Kidney capillary endothelial cell (primary cell): ENCODE measurements around the gene CARS1.
A peak's percentile ranks its signal among the peaks of the same experiment; 100 is the strongest.

Experiments
- DNase-seq: peaks from one replicate; pipeline ENCODE4 v3.0.0-alpha.2; 2018; ENCODE audit warnings: low spot score

Gene CARS1

GRCh38 chr11:3037040-3037944 lies 19.9 kb downstream of the CARS1 start:
- DNase-seq: peak; percentile 76

- DNase-seq: no peak
Observed at GRCh38 chr11:3036419-3036818, 20.8 kb downstream of the CARS1 start.

GRCh38 chr11:3035333-3035732 lies 21.9 kb downstream of the CARS1 start:
- no peak for DNase-seq

- DNase-seq: no peak
Observed at GRCh38 chr11:3030289-3031070, 26.7 kb downstream of the CARS1 start.

DNA sequence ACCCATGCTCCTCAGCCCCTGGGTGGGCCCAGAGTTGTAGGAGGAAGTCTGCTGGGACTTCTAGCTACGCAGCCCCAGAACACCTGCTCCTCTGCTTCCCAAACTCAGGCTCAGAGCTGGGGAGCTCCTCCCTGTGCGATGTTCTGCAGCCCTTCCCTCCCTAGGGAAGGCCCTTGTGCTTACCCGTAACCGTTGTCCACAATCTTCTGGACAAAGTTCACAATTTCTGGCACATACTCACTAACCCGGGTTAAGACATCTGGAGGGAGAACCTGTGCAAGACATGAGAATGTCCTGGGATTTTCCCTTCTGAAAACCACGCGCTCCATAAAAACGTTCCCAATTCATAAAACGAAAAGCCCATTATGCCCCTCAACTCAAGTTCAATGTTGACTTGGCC lies 28.4 kb downstream of the CARS1 start:
- DNase-seq: no peak

GRCh38 chr11:3026803-3027202 lies 30.4 kb downstream of the CARS1 start:
- no peak for DNase-seq

DNA sequence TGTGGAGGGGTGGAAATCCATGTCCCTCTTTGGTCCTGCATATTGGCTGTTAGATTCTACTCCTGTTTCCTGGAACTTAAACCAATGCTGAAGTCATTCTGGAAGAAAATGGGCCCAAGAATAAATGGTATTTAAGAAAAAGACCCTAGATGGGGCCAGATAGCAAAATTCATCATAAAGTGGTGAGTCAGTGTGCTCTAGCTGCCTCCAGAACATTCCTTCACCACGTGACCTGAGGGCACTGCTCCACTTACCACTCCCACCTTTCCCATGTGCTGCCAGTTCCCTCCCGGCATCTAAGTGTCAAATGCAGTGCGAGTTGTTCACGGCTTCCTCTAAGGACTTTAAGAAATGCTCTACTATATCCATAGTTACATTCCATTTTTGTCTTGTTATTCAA lies 34.2 kb downstream of the CARS1 start:
- no peak for DNase-seq

GRCh38 chr11:3022300-3022967 lies 34.8 kb downstream of the CARS1 start:
- no peak for DNase-seq

GRCh38 chr11:3021125-3021524 lies 36.1 kb downstream of the CARS1 start:
- no peak for DNase-seq

- DNase-seq: no peak
Observed at GRCh38 chr11:3020011-3020410, 37.2 kb downstream of the CARS1 start.

GRCh38 chr11:3018596-3018995 lies 38.6 kb downstream of the CARS1 start:
- no peak for DNase-seq

- no peak for DNase-seq
Observed at GRCh38 chr11:3016861-3017260, 40.4 kb downstream of the CARS1 start.

- no peak for DNase-seq
Observed at GRCh38 chr11:3015796-3016195, 41.4 kb downstream of the CARS1 start.

DNA sequence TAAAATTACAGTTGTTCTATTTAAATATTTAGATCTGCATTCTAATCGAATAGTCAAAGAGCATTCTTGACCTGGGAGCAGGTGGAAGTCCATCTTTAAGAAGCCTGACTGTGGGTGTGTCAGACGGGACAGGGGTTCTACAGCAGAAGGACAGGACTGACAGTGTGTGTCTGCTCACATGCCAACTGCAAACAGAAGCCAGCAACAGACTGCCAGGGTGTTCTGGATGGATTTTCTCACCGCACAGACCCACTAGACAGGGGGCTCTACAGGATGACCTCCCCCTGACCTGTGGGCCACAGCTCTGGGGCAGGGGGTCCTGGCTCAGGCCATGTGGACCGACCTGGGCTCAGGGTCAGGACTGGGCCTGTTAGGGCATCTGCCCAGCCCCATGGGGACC lies 42.3 kb downstream of the CARS1 start:
- DNase-seq: no peak

GRCh38 chr11:3014057-3014938 lies 42.9 kb downstream of the CARS1 start:
- no peak for DNase-seq

DNA sequence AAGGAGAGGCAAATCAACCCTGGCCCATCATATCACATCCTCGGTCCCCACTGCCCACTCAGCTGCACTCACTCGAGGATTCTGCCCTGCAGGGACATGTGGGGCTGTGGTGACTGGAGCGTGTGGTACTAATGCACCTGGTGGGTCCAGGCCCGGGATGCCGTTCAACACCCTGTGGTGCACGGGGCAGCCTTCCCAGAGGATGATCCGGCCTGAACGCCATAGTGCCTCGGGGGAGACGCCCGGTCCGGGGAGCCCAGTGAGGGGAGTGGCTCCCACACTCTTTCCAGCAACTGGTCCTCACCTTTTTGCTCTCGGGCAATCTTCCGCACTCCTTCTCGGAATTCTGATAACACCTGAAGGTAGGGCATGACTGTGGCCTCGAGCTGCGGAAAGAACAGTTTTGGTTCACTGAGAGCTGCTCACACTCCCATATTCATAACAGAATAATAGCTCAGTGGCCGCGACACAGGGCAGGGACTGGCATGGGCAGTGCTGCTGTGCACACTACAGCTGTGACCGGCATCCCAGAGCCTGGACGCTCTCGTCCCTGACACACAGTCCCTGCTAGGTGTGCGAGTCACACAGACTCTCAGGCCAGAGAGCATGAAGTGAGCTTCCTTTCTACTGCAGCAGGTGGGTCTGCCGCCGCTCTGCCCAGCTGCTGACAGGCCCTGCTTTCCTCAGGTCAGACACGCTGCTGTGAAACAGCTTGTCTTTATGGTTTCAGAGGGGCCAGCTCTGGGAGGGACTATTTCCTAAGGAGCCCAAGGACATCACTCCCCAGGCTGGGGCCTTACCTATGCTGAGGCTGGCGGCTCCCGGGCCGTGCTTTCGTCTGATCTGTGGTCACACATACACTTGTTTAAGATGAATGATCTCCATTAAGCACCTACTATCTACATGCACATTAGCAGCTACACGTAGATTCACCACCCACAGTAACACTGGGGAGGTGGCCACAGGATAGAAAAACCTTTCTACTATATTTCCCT lies 45.0 kb downstream of the CARS1 start:
- no peak for DNase-seq

DNA sequence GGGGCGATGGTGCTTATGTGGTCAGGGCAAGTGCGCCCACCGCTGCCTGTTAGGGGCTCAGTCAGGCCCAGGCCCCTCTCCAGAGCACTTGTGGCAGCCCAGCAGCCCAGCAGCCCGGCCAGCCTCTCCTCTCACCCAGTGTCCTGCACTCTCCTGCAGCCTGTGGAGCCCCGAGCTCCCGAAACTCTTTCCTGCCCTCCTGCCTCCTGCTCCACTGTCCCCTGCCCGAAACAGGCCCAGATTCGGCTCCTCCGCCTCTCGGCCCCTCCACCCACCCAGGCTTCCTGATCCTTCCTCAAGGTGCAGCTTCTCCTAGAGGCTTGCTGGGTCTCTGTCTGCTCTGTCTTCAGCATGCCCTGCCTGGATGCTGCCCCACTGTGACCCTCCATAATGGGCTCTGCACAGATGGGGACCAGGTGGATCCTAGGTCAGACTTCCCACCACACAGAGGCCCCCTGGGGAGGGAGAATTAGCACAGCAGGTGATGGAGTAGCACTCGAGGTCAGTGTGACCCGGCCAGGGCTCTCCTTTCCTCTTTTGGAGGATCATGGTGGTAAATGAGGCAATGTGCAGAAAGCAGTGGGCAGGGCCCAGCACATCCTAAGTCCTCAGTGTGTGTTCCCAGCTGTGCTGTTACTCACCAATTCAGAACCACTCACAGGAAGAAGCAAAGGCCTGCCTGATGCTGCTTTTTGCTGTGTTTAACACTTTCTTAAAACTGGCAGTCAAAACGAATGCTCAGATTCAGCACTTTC lies 46.5 kb downstream of the CARS1 start:
- no peak for DNase-seq

GRCh38 chr11:3010004-3010403 lies 47.2 kb downstream of the CARS1 start:
- no peak for DNase-seq

- no peak for DNase-seq
Observed at GRCh38 chr11:3009481-3009880, 47.7 kb downstream of the CARS1 start.
